ENCODE measurements around the gene PGP. TPM values are rescaled to one million over a fixed set of nuclear protein-coding genes. Genes with fewer than 3 reads are reported as not detected.

The PGP gene
- total RNA-seq, 1 experiment from 2014 or later, result 48.7 TPM

DNA sequence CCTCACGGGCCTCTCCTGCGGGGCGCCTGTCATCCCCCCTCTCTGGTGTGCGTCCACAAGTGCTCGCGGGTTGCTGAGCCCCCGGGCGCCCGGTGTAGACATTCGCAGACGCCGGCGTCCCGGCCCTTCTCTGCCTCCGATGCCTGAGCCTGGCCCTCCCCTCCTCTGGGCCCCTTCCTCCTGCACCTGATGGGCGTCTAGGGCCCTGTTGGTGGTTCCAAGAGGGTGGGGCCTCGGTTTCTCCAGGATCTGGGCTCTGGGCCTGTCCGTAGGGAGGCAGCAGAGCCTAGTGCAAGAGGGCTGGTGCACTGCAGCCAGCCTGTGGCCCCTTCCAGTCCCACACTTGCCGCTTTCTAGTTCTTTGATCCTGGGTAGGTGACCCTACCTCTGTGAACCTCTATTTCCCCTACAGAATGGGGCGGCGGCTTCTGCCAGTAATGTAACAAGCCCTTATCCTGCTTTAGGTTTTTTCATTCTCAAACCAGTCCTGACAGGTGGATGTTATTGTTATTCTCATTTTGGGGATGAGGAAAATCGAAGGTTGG lies 9.4 kb upstream of the PGP start:
- no peak for DNase-seq (ENCODE audit: low read depth, low spot score)
- in situ Hi-C loops (cut with HindIII; ENCODE audit: low pct_unique_long_range_greater_than_20kb, low sequenced_read_pairs), result no loop called here
- intact Hi-C loops (cut with micrococcal nuclease; ENCODE audit: unreplicated experiment), result no loop called here
- Histone ChIP-seq H3K27ac (ENCODE audit: low read length) (peak overlapping the region; percentile 75), H3K4me3 (ENCODE audit: low read depth in 2 of 2, low read length in 2 of 2) (peak overlapping the region; percentile 95 to 96), H3K36me3 (ENCODE audit: control insufficient read depth, insufficient read depth, low read length) (peaks cover 7% of the 10 kb centered on the region; the same call in 1 of the 2 replicates), H3K4me1 (ENCODE audit: control insufficient read depth, insufficient read depth, low read length) (peaks cover 16% of the 10 kb centered on the region), H3K9me3 (ENCODE audit: control insufficient read depth, insufficient read depth, low read depth, low read length) (no peaks in the 10 kb centered on the region), H3K27me3 (ENCODE audit: control insufficient read depth, insufficient read depth, low read length) (no peaks in the 10 kb centered on the region)
- CTCF ChIA-PET, result no interaction called here
- TSS peak; percentile 78 for BruUV-seq (replicated peaks)
- peak; percentile 53 for ATAC-seq
- POLR2A ChIA-PET, result no interaction called here
- TF ChIP-seq SIN3A (IDR thresholded peaks at IDR 0.05; ENCODE audit: borderline replicate concordance, insufficient read depth, low read depth, low read length), result no peak
- TF ChIP-seq, protein P1, sequence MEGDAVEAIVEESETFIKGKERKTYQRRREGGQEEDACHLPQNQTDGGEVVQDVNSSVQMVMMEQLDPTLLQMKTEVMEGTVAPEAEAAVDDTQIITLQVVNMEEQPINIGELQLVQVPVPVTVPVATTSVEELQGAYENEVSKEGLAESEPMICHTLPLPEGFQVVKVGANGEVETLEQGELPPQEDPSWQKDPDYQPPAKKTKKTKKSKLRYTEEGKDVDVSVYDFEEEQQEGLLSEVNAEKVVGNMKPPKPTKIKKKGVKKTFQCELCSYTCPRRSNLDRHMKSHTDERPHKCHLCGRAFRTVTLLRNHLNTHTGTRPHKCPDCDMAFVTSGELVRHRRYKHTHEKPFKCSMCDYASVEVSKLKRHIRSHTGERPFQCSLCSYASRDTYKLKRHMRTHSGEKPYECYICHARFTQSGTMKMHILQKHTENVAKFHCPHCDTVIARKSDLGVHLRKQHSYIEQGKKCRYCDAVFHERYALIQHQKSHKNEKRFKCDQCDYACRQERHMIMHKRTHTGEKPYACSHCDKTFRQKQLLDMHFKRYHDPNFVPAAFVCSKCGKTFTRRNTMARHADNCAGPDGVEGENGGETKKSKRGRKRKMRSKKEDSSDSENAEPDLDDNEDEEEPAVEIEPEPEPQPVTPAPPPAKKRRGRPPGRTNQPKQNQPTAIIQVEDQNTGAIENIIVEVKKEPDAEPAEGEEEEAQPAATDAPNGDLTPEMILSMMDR (IDR thresholded peaks at IDR 0.05), result no peak
- no peak for TF ChIP-seq TCF7L2 (IDR thresholded peaks at IDR 0.05; ENCODE audit: low read depth, low read length)
- TF ChIP-seq, protein P2, sequence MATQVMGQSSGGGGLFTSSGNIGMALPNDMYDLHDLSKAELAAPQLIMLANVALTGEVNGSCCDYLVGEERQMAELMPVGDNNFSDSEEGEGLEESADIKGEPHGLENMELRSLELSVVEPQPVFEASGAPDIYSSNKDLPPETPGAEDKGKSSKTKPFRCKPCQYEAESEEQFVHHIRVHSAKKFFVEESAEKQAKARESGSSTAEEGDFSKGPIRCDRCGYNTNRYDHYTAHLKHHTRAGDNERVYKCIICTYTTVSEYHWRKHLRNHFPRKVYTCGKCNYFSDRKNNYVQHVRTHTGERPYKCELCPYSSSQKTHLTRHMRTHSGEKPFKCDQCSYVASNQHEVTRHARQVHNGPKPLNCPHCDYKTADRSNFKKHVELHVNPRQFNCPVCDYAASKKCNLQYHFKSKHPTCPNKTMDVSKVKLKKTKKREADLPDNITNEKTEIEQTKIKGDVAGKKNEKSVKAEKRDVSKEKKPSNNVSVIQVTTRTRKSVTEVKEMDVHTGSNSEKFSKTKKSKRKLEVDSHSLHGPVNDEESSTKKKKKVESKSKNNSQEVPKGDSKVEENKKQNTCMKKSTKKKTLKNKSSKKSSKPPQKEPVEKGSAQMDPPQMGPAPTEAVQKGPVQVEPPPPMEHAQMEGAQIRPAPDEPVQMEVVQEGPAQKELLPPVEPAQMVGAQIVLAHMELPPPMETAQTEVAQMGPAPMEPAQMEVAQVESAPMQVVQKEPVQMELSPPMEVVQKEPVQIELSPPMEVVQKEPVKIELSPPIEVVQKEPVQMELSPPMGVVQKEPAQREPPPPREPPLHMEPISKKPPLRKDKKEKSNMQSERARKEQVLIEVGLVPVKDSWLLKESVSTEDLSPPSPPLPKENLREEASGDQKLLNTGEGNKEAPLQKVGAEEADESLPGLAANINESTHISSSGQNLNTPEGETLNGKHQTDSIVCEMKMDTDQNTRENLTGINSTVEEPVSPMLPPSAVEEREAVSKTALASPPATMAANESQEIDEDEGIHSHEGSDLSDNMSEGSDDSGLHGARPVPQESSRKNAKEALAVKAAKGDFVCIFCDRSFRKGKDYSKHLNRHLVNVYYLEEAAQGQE (IDR thresholded peaks at IDR 0.05; ENCODE audit: insufficient read depth in 1 of 2, low read depth in 2 of 2, low read length in 1 of 2), result no peak

DNA sequence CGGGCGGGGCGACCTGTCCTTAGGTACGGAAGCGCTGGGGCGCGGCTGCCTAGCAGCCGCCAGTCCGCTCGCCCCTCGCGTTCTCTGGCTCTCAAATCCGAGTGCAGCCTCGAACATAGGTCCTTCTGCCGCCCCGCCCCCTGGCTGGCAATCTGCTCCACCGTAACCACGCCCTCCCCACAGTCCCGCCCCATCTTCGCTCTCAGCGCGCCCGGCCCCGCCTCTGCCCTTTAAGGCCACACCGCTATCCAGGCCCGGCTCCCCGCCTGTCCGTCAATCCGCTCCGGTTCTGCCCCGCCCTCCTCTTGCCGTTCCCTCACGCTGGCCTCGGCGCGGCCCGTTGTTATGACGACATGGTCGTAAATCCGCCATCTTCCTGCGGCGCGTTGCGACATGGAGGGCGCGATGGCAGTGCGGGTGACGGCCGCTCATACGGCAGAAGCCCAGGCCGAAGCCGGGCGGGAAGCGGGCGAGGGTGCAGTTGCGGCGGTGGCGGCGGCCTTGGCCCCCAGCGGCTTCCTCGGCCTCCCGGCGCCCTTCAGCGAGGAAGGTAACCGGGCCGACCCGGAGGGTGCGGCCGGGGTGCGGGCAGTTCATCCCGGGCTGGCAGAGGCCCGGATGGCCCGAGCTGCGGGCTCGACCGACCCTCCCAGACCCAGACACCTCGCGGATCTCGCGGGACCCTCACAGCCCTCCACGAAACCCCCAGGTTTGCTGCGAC lies 8.7 kb upstream of the PGP start, which contains the start of gene E4F1:
E4F1 (plus strand) TSS at position 371 of the 721 bp plus-strand sequence; CDS start at position 394, 23 bp downstream.
- no TSS peak for BruUV-seq (replicated peaks)
- ChIA-PET CTCF (no interaction called here), POLR2A (no interaction called here)
- peak; percentile 95 for DNase-seq (ENCODE audit: low read depth, low spot score)
- in situ Hi-C loops (cut with HindIII; ENCODE audit: low pct_unique_long_range_greater_than_20kb, low sequenced_read_pairs), result no loop called here
- H3K4me1 ChIP-seq (ENCODE audit: control insufficient read depth, insufficient read depth, low read length), result peaks cover 16% of the 10 kb centered on the region
- intact Hi-C loops (cut with micrococcal nuclease; ENCODE audit: unreplicated experiment), result no loop called here
- no peaks in the 10 kb centered on the region for H3K9me3 ChIP-seq (ENCODE audit: control insufficient read depth, insufficient read depth, low read depth, low read length)
- H3K36me3 ChIP-seq (ENCODE audit: control insufficient read depth, insufficient read depth, low read length), result peaks cover 3% of the 10 kb centered on the region; the same call in 1 of the 2 replicates
- peak within 1 kb of the TSS; percentile 76 for H3K27ac ChIP-seq (ENCODE audit: low read length)
- peak; percentile 97 for ATAC-seq
- H3K4me3 ChIP-seq (ENCODE audit: low read depth in 2 of 2, low read length in 2 of 2), result peak within 1 kb of the TSS; percentile 95 to 96
- no peaks in the 10 kb centered on the region for H3K27me3 ChIP-seq (ENCODE audit: control insufficient read depth, insufficient read depth, low read length)
- TF ChIP-seq SIN3A (IDR thresholded peaks at IDR 0.05; ENCODE audit: borderline replicate concordance, insufficient read depth, low read depth, low read length) (0 out of 2 replicates have a peak, but pooled peaks have one; percentile 55), TCF7L2 (IDR thresholded peaks at IDR 0.05; ENCODE audit: low read depth, low read length) (0 out of 2 replicates have a peak, but pooled peaks have one; percentile 15), POLR2AphosphoS5 (IDR thresholded peaks at IDR 0.05; ENCODE audit: low read depth, low read length) (peak; percentile 72)
- TF ChIP-seq, protein P2 (IDR thresholded peaks at IDR 0.05; ENCODE audit: insufficient read depth in 1 of 2, low read depth in 2 of 2, low read length in 1 of 2), result no peak
